A549 (cell line): Measurements from ENCODE around the gene AGBL4. TPM values are rescaled to one million over a fixed set of nuclear protein-coding genes. Genes with fewer than 3 reads are reported as not detected.
"Not testable (repeated sequence)": the region's sequence is repeated elsewhere in the genome, so short reads cannot be mapped to it uniquely, and the experiment has no call there.

Source experiments
- ATAC-seq, 2 experiments: fragments of 200-7000 bp in 1 of 2; fragments of >200 bp in 1 of 2; cut with Nextera tagmentation in 1 of 2; cut with Tn5 transposase in 1 of 2; 3 replicates each; pipeline versions ENCODE4 v1.8.0 to v1.9.1; 2018 to 2020; ENCODE audit warnings: mild to moderate bottlenecking in 1 of 2, moderate library complexity in 1 of 2
- CTCF ChIA-PET: fragments of 300-600 bp; sonication (Branson Sonifier 250); formaldehyde crosslinking; extraction: SDS; loops from one replicate; lab custom pipeline; 2021; ENCODE audit warnings: antibody characterized with exemption, inconsistent platforms; lab: Yijun Ruan, JAX
- POLR2A ChIA-PET: fragments of 350-600 bp; formaldehyde crosslinking; extraction: SDS; loops from one replicate; lab custom pipeline; 2021; ENCODE audit warnings: antibody characterized with exemption, inconsistent platforms; lab: Yijun Ruan, JAX
- DNase-seq, 2 experiments: peaks; one replicate each; pipeline versions ENCODE4 v3.0.0 to v3.0.0-alpha.2; 2011 to 2016; ENCODE audit warnings: low read depth in 1 of 2, low spot score in 1 of 2
- FAIRE-seq: peaks from 2 replicates; lab custom pipeline; 2011; peaks lifted over from hg19 to GRCh38; lab: Jason Lieb, UNC
- H3K27ac ChIP-seq, 2 experiments: fragments of >200 bp; sonication (Bioruptor Twin); formaldehyde crosslinking; 3 replicates each; pipeline ENCODE4 v1.5.1; 2016 to 2017
- H3K4me1 ChIP-seq: fragments of >200 bp; sonication (Bioruptor Twin); formaldehyde crosslinking; 3 replicates; pipeline ENCODE4 v1.6.1; 2016
- H3K4me2 ChIP-seq: fragments of >200 bp; sonication (Bioruptor Twin); formaldehyde crosslinking; 3 replicates; pipeline ENCODE4 v1.6.1; 2016
- H3K4me3 ChIP-seq: fragments of >200 bp; sonication (Bioruptor Twin); formaldehyde crosslinking; 3 replicates; pipeline ENCODE4 v1.5.1; 2016
- H3K9me3 ChIP-seq: fragments of >200 bp; sonication (Bioruptor Twin); formaldehyde crosslinking; 3 replicates; pipeline ENCODE4 v1.6.1; 2016
- BCL3 ChIP-seq: fragments of >200 bp; sonication (Bioruptor Twin); formaldehyde crosslinking; IDR thresholded peaks from 3 replicates; pipeline ENCODE4 v1.6.1; 2016
- CBX8 ChIP-seq: fragments of 200-600 bp; sonication (generic); IDR thresholded peaks from 2 replicates; pipeline ENCODE4 v1.6.1; 2016
- CHD4 ChIP-seq: fragments of 200-600 bp; sonication (generic); IDR thresholded peaks from 2 replicates; pipeline ENCODE4 v1.6.1; 2016; ENCODE audit warnings: antibody characterized with exemption, mild to moderate bottlenecking, borderline replicate concordance
- EP300 ChIP-seq, 2 experiments: fragments of >200 bp; sonication (Bioruptor Twin); formaldehyde crosslinking; IDR thresholded peaks; 2 replicates in 1 of 2; 3 replicates in 1 of 2; pipeline ENCODE4 v1.6.1; 2016 to 2017
- HDAC2 ChIP-seq: fragments of 200-600 bp; sonication (generic); IDR thresholded peaks from 2 replicates; pipeline ENCODE4 v1.6.1; 2016
- HOXB5 ChIP-seq: fragments of 250-450 bp; sonication (Bioruptor Pico); IDR thresholded peaks from 2 replicates; pipeline ENCODE4 v1.5.0; 2020; ENCODE audit warnings: mild to moderate bottlenecking, moderate library complexity
- JUN ChIP-seq, 2 experiments: fragments of >200 bp; sonication (Bioruptor Twin); formaldehyde crosslinking; IDR thresholded peaks; 2 replicates in 1 of 2; 3 replicates in 1 of 2; pipeline ENCODE4 v1.6.1; 2016 to 2017
- JUNB ChIP-seq: fragments of >200 bp; sonication (Bioruptor Twin); formaldehyde crosslinking; IDR thresholded peaks from 2 replicates; pipeline ENCODE4 v1.6.1; 2016
- KDM1A ChIP-seq: fragments of 200-600 bp; sonication (generic); IDR thresholded peaks from 2 replicates; pipeline ENCODE4 v1.6.1; 2016; ENCODE audit warnings: low read depth, mild to moderate bottlenecking
- KDM5A ChIP-seq: fragments of 200-600 bp; sonication (generic); IDR thresholded peaks from 2 replicates; pipeline ENCODE4 v1.6.1; 2016; ENCODE audit warnings: antibody characterized with exemption, mild to moderate bottlenecking
- MAX ChIP-seq: IDR thresholded peaks from 2 replicates; pipeline ENCODE4 v1.6.1; 2012
- MYC ChIP-seq: IDR thresholded peaks from 2 replicates; pipeline ENCODE4 v1.6.1; 2012; ENCODE audit warnings: mild to moderate bottlenecking, inconsistent platforms, low read length, improper control_type of control experiment, borderline replicate concordance
- NPAS2 ChIP-seq: fragments of 250-450 bp; sonication (Bioruptor Pico); IDR thresholded peaks from 2 replicates; pipeline ENCODE4 v1.8.0; 2022; ENCODE audit warnings: mild to moderate bottlenecking, moderate library complexity, borderline replicate concordance
- NR3C1 ChIP-seq: fragments of >200 bp; sonication (Bioruptor Twin); formaldehyde crosslinking; IDR thresholded peaks from 3 replicates; pipeline ENCODE4 v1.6.1; 2017
- POLR2AphosphoS2 ChIP-seq: conservative IDR thresholded peaks from 2 replicates; pipeline ENCODE4 v1.6.1; 2012; ENCODE audit warnings: low read length, improper control_type of control experiment, inconsistent platforms
- RARB ChIP-seq: fragments of 250-450 bp; sonication (Bioruptor Pico); IDR thresholded peaks from 2 replicates; pipeline ENCODE4 v1.8.0; 2021; ENCODE audit warnings: mild to moderate bottlenecking, moderate library complexity
- RNF2 ChIP-seq: fragments of 200-600 bp; sonication (generic); IDR thresholded peaks from 2 replicates; pipeline ENCODE4 v1.6.1; 2016; ENCODE audit warnings: low read depth, mild to moderate bottlenecking, antibody characterized with exemption, moderate library complexity, borderline replicate concordance
- USF2 ChIP-seq: fragments of 450-650 bp; IDR thresholded peaks from 2 replicates; pipeline ENCODE4 v1.6.1; 2014; ENCODE audit warnings: antibody characterized with exemption
- ZC3H11A ChIP-seq: fragments of 450-650 bp; IDR thresholded peaks from 2 replicates; pipeline ENCODE4 v1.6.1; 2014; ENCODE audit warnings: antibody characterized with exemption, mild to moderate bottlenecking
- ZSCAN20 ChIP-seq: fragments of 250-450 bp; sonication (Bioruptor Pico); IDR thresholded peaks from 2 replicates; pipeline ENCODE4 v1.8.0; 2022; ENCODE audit warnings: mild to moderate bottlenecking, moderate library complexity
- WGBS: methylation state at CpG from one replicate; pipeline ENCODE4 v1.1.6; 2017; ENCODE audit errors: missing lambda C conversion rate; 5-methylcytosine and 5-hydroxymethylcytosine counted together
- polyA plus RNA-seq, 4 experiments: library from polyadenylated mRNA; depleted of rRNA in 3 of 4; stranded (reverse); fragments of >200 nt; fragmentation: RNase III in 1 of 4; extraction: RNeasy Plus Mini Kit Qiagen cat#74134 plus additional on column Dnase treatment in 1 of 4; gene quantifications; 2 replicates in 3 of 4; 3 replicates in 1 of 4; pipeline ENCODE4 v1.2.3, GENCODE V29; 2011 to 2017
- TF ChIP-seq, protein P1 (sequence below): IDR thresholded peaks from 2 replicates; pipeline ENCODE4 v1.6.1; 2012; ENCODE audit warnings: low read depth, borderline replicate concordance
- TF ChIP-seq, protein P2 (sequence below): fragments of 150-350 bp; IDR thresholded peaks from 2 replicates; pipeline ENCODE4 v1.6.1; 2014; ENCODE audit warnings: low read depth, mild to moderate bottlenecking, low read length

Gene AGBL4
- polyA plus RNA-seq, 2 of the 4 experiments (the other 2 are of a cell fraction) = not detected

DNA sequence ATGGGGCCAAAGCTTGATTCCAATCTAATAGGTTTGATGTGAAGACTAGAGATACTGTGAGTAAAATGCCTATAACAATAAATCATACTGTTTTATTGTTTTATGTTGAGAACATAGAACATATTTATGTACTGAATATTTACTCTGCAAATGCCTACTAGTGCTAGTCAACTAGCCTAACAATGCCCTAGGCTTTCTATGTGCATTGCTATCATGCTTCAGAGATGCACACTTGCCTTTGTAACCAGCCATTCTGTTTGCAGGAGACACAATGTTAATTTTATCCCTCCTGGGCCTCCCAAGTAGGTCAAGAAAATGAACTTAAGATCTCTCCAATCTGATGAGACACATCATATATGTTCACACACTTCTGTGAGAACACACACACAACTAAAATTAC lies 716.3 kb downstream of the AGBL4 start:
- CTCF ChIA-PET = no interaction called here
- Histone ChIP-seq H3K27ac (no peak overlapping the region), H3K4me1 (no peaks in the 10 kb centered on the region), H3K9me3 (no peaks in the 10 kb centered on the region), H3K4me2 (no peak overlapping the region), H3K4me3 (no peak overlapping the region)
- ATAC-seq (no peak), FAIRE-seq (no peak), DNase-seq (no peak)
- POLR2A ChIA-PET = no interaction called here
- no peak for TF ChIP-seq HOXB5
- no peak for TF ChIP-seq NPAS2 (CRISPR knock-in tag)
- TF ChIP-seq HDAC2 = no peak
- no peak for TF ChIP-seq CBX8
- TF ChIP-seq POLR2AphosphoS2 = no peak
- TF ChIP-seq RNF2 = no peak

- Histone ChIP-seq H3K4me2 (no peak overlapping the region), H3K27ac (no peak overlapping the region), H3K4me3 (no peak overlapping the region), H3K4me1 (no peaks in the 10 kb centered on the region), H3K9me3 (no peaks in the 10 kb centered on the region)
- DNase-seq = no peak
- TF ChIP-seq KDM1A = no peak
- no peak for TF ChIP-seq USF2
- TF ChIP-seq, protein P1, sequence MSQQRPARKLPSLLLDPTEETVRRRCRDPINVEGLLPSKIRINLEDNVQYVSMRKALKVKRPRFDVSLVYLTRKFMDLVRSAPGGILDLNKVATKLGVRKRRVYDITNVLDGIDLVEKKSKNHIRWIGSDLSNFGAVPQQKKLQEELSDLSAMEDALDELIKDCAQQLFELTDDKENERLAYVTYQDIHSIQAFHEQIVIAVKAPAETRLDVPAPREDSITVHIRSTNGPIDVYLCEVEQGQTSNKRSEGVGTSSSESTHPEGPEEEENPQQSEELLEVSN = no peak
- TF ChIP-seq JUN (IDR thresholded peaks at IDR 0.05) = no peak
- TF ChIP-seq MYC = no peak
- no peak for TF ChIP-seq ZSCAN20 (CRISPR knock-in tag)
- no peak for TF ChIP-seq ZC3H11A
- TF ChIP-seq CHD4 = no peak
- TF ChIP-seq MAX = no peak
- TF ChIP-seq KDM5A = no peak
- no peak for TF ChIP-seq NR3C1
- FAIRE-seq = no peak
- ATAC-seq = no peak
- POLR2A ChIA-PET = no interaction called here
- 0% methylated on average over 1 of the region's 1 CpG for WGBS
- CTCF ChIA-PET = no interaction called here
Observed at GRCh38 chr1:49306507-49307070, 717.2 kb downstream of the AGBL4 start.

GRCh38 chr1:49302400-49302799 lies 721.4 kb downstream of the AGBL4 start:
- POLR2A ChIA-PET, FAIRE-seq, H3K4me3 ChIP-seq, DNase-seq, ATAC-seq, H3K4me2 ChIP-seq, H3K27ac ChIP-seq, H3K9me3 ChIP-seq, H3K4me1 ChIP-seq, CTCF ChIA-PET: not testable (repeated sequence)
- whole genome bisulfite sequencing = 38% methylated on average over 2 of the region's 2 CpGs

- no peak overlapping the region for H3K27ac ChIP-seq
- ChIA-PET POLR2A (no interaction called here), CTCF (no interaction called here)
- no peak for ATAC-seq
- H3K4me3 ChIP-seq = no peak overlapping the region
- WGBS = 5% methylated on average over 2 of the region's 2 CpGs
- no peak for DNase-seq
- TF ChIP-seq RARB (no peak), EP300 (IDR thresholded peaks at IDR 0.05) (no peak), BCL3 (no peak), HOXB5 (no peak), KDM5A (no peak), JUNB (no peak), CBX8 (no peak)
- TF ChIP-seq, protein P2, sequence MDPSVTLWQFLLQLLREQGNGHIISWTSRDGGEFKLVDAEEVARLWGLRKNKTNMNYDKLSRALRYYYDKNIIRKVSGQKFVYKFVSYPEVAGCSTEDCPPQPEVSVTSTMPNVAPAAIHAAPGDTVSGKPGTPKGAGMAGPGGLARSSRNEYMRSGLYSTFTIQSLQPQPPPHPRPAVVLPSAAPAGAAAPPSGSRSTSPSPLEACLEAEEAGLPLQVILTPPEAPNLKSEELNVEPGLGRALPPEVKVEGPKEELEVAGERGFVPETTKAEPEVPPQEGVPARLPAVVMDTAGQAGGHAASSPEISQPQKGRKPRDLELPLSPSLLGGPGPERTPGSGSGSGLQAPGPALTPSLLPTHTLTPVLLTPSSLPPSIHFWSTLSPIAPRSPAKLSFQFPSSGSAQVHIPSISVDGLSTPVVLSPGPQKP = no peak
- no peaks in the 10 kb centered on the region for H3K9me3 ChIP-seq
- no peak for FAIRE-seq
- no peak overlapping the region for H3K4me2 ChIP-seq
- H3K4me1 ChIP-seq = no peaks in the 10 kb centered on the region
Observed at GRCh38 chr1:49298304-49298703, 725.5 kb downstream of the AGBL4 start.
